Stimulated activated CD4-positive, alpha-beta T cell treated with anti-CD3 and anti-CD28 coated beads, Interleukin-2, amount 100 ng/mL, for 4 hours (primary cell): ENCODE measurements around the gene TEX11.
"Not testable (repeated sequence)": the region's sequence is repeated elsewhere in the genome, so short reads cannot be mapped to it uniquely, and the experiment has no call there.

Experiments
- DNase-seq: peaks from one replicate; pipeline ENCODE4 v3.0.0-alpha.2; 2020; ENCODE audit warnings: low read depth

Gene TEX11

GRCh38 chrX:70755850-70756249 is 152.7 kb downstream of the TEX11 start:
- peak; percentile 21 for DNase-seq

- no peak for DNase-seq
Measured at GRCh38 chrX:70754169-70754848, 154.2 kb downstream of the TEX11 start.

GRCh38 chrX:70733774-70734173 is 174.7 kb downstream of the TEX11 start:
- not testable (repeated sequence) for DNase-seq

GRCh38 chrX:70727961-70728360 is 180.6 kb downstream of the TEX11 start:
- not testable (repeated sequence) for DNase-seq

- DNase-seq: no peak
Measured at GRCh38 chrX:70720721-70721120, 187.8 kb downstream of the TEX11 start.

GRCh38 chrX:70711336-70711735 is 197.2 kb downstream of the TEX11 start:
- not testable (repeated sequence) for DNase-seq

DNA sequence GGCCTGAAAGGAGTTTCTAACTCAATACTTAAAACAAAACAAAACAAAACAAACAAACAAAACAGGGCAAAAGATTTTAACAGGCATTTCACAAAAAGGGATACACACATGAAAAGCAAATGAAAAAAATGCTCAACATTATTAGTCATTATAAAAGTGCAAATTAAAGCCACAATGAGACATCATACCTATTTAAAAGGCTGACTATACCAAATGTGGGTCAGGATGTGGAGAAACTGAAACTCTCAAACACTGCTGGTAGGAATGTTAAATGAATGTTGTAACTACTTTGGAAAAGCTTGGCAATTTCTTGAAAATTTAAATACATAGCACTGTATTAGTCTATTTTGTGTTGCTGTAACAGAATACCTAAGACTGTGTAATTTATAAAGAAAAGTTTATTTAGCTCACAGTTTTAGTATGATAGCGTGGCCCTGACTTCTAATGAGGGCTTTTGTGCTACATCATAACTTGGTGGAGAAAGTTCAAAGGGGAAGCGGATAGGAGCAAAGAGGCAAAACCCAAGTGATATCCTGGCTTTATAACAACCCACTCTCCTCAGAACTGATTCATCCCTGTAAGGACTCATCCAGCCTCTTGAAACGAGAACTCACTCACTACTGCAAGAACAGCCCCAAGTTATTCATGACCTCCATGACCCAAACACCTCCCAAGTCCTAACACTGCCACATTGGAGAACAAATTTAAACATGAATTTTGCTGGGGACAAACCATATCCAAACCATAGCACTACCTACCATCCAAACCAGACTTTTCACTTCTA is 214.0 kb downstream of the TEX11 start:
- DNase-seq: no peak

GRCh38 chrX:70679455-70679854 is 229.1 kb downstream of the TEX11 start:
- DNase-seq: not testable (repeated sequence)

GRCh38 chrX:70675284-70675683 is 233.2 kb downstream of the TEX11 start:
- DNase-seq: no peak

DNA sequence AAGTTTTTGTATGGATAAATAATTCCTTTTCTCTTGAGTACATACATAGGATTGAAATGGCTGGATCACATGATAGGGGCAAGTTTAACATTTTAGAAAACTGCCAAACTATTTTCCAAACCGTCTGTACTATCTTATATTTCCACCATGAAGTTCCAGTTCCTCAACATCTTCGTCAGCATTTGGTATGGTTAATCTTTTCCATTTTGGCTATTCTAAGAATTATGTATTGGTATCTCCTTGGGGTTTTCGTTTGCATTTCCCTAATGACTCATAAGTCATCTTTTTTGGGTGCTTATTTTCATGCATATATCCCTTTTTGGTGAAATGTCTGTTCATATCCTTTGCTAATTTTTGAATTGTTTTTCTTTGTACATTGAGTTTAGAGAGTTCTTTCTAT is 236.2 kb downstream of the TEX11 start:
- DNase-seq: no peak

DNA sequence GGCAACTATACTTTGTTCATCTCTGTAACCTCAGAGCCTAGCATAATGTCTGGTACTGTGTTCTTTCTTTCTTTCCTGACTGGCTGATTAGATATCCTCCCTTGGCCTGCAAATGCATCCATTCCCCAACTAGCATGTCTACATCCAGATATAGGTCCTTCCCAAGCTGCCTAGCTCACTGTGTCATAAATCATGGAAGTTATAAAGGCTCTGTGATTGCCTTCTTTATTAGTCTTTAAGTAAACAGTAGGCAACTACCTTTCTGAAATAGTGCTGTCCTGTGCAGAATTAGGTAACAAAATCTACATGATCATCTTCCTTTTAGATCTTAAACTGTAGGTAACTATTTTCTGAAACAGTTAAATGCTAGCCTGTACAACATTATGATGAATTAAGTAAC is 239.4 kb downstream of the TEX11 start:
- DNase-seq: no peak

GRCh38 chrX:70664726-70665125 is 243.8 kb downstream of the TEX11 start:
- no peak for DNase-seq

DNA sequence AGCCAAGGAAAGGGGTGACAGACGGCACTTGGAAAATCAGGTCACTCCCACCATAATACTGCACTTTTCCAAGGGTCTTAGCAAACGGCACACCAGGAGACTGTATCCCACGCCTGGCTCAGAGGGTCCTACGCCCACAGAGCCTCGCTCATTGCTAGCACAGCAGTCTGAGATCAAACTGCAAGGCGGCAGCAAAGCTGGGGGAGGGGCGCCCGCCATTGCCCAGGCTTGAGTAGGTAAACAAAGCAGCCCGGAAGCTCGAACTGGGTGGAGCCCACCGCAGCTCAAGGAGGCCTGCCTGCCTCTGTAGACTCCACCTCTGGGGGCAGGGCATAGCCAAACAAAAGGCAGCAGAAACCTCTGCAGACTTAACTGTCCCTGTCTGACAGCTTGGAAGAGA is 247.4 kb downstream of the TEX11 start:
- not testable (repeated sequence) for DNase-seq

- DNase-seq: not testable (repeated sequence)
Measured at GRCh38 chrX:70657546-70657945, 251.0 kb downstream of the TEX11 start.

- no peak for DNase-seq
Measured at GRCh38 chrX:70656304-70656703, 252.2 kb downstream of the TEX11 start.

- not testable (repeated sequence) for DNase-seq
Measured at GRCh38 chrX:70647910-70648309, 260.6 kb downstream of the TEX11 start.

DNA sequence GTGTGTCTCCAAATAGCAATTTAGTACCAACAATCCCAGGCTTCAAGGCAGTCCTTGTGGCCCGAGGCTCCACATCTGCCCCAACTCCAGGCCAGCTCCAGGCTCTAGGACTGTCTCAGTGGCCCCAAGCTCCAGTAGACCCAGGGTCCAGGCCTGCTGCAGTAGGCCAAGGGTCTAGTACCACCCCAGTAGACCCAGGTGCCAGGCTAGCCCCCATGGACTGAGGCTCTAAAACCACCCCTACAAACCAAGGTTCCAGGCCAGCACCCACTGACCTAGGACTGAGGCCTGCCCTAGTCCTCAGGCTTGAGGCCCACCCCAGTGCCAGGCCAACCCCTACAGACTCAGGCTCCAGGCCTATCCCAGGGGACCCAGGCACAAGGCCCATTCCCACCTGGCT is 272.3 kb downstream of the TEX11 start:
- no peak for DNase-seq

- no peak for DNase-seq
Measured at GRCh38 chrX:70635669-70636068, 272.8 kb downstream of the TEX11 start.

- no peak for DNase-seq
Measured at GRCh38 chrX:70635227-70635626, 273.3 kb downstream of the TEX11 start.

DNA sequence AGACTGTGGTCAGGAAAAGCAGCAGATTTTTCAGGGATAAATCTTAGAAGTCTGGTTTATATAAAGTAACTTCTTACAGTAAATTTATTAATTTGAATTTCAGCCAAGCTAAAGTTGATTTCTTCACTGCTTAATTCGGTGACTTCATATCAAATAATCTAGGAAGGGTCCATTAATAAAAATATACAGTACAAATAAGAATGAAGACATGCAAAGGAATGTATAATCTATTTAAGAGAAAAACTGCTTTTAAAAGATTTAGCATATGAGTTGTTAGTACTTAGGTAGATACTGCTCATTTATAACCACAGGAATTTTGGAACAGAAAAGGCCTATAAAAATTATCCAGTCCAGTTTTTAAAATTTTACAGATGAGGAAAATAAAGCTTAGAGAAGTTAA is 286.8 kb downstream of the TEX11 start:
- no peak for DNase-seq

DNA sequence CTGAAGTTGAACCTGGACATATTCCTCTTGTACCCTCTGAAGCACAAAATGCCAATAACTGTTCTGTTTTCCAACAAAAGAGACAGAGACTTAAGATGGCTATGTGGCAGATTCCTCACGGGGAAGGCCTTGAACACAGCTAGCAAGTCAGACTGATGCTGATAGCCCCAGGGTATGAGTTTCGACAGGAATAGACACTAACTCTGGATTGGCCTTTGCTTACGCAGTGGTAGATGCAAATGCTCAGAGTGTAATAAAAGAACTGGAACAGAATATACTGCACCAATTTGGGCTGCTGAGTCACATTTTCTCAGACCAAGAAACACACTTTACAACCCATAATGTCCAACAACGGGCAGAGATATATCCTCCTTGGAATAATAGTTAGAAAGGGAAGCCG is 290.0 kb downstream of the TEX11 start:
- no peak for DNase-seq

GRCh38 chrX:70613295-70613694 is 295.2 kb downstream of the TEX11 start:
- DNase-seq: no peak

- DNase-seq: no peak
Measured at GRCh38 chrX:70605352-70605751, 303.2 kb downstream of the TEX11 start.

DNA sequence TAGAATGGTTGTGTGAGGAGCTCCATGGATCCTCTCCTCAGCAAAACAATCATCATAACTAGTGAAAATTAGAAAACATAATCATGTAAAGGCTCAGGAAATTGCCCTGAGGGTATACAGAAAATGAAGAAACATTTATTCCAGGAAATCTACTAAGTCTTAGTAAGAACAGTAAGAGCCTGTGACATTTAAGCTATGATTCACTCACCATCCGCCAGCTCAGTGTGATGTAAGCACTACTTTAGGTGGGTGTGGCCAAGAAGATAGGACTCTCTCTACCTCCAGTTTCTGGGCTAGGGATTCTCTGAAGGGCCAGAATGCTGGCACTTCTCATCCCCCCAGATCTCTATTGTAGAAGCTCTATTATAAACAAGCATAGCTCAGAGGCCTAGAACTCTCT is 316.4 kb downstream of the TEX11 start:
- no peak for DNase-seq
